Vagina (tissue), 2 donors: Measurements from ENCODE around the gene BRD7. TPM values are rescaled to one million over a fixed set of nuclear protein-coding genes. Genes with fewer than 3 reads are reported as not detected.
A peak's percentile ranks its signal among the peaks of the same experiment; 100 is the strongest.
"Not testable (repeated sequence)": the region's sequence is repeated elsewhere in the genome, so short reads cannot be mapped to it uniquely, and the experiment has no call there.

Source experiments
- DNase-seq, 2 donors: peaks; one replicate each; pipeline ENCODE4 v3.0.0-alpha.2; 2017; ENCODE audit errors: extremely low spot score in 2 of 2
- H3K27ac ChIP-seq: fragments of 200-600 bp; sonication (generic); one replicate; pipeline ENCODE4 v1.5.1; 2019
- H3K27me3 ChIP-seq: fragments of 200-600 bp; sonication (generic); one replicate; pipeline ENCODE4 v1.5.1; 2019
- H3K36me3 ChIP-seq, 2 donors: fragments of 200-600 bp; sonication (generic); one replicate each; pipeline ENCODE4 v1.5.1; 2017 to 2019
- H3K4me1 ChIP-seq: fragments of 200-600 bp; sonication (generic); one replicate; pipeline ENCODE4 v1.5.1; 2019
- H3K4me3 ChIP-seq, 2 donors: fragments of 200-600 bp; sonication (generic); 1 replicate in 1 of 2; 2 replicates in 1 of 2; pipeline ENCODE4 v1.5.1; 2016 to 2019
- H3K9me3 ChIP-seq: fragments of 200-600 bp; sonication (generic); one replicate; pipeline ENCODE4 v1.5.1; 2019
- POLR2A ChIP-seq, 2 donors: fragments of 450-650 bp; IDR thresholded peaks; one replicate each; pipeline ENCODE4 v1.6.1; 2017; ENCODE audit warnings: antibody characterized with exemption in 2 of 2, mild to moderate bottlenecking in 2 of 2, moderate library complexity in 2 of 2
- POLR2AphosphoS5 ChIP-seq, 2 donors: sonication (generic); formaldehyde crosslinking; IDR thresholded peaks; one replicate each; pipeline ENCODE4 v1.9.0; 2017; ENCODE audit warnings: antibody characterized with exemption in 2 of 2, mild to moderate bottlenecking in 2 of 2, low read depth in 1 of 2; ENCODE audit not compliant: insufficient read depth in 1 of 2
- intact Hi-C: fragments of 100-400 bp; cut with DNase I; formaldehyde crosslinking; loops from one replicate; pipeline ENCODE4 v1.15.1; 2023
- total RNA-seq: library from RNA; depleted of rRNA; stranded (reverse); fragments of >200 nt; gene quantifications from one replicate; pipeline ENCODE4 v1.2.3, GENCODE V29; 2016
- TF ChIP-seq, protein P1 (sequence below), 3 experiments: fragments of 450-650 bp in 2 of 3; fragments of 200-600 bp in 1 of 3; sonication (generic) in 1 of 3; IDR thresholded peaks; one replicate each; pipeline ENCODE4 v1.5.1; 2017 to 2019; ENCODE audit warnings: antibody characterized with exemption in 3 of 3, mild to moderate bottlenecking in 2 of 3, moderate library complexity in 2 of 3

Gene BRD7
- total RNA-seq, 1 donor from 2014 or later, result 49.6 TPM

GRCh38 chr16:50359626-50360025, 9.2 kb downstream of the BRD7 start:
- H3K36me3 ChIP-seq, result peaks cover 0 to 17% of the 10 kb centered on the region in 2 donors
- no peak overlapping the region for H3K27ac ChIP-seq
- intact Hi-C loops, result no loop called here
- TF ChIP-seq POLR2A (IDR thresholded peaks at IDR 0.05) (no peak), POLR2AphosphoS5 (IDR thresholded peaks at IDR 0.05; ENCODE audit: insufficient read depth in 1 of 2, low read depth in 1 of 2) (no peak)
- TF ChIP-seq, protein P1, sequence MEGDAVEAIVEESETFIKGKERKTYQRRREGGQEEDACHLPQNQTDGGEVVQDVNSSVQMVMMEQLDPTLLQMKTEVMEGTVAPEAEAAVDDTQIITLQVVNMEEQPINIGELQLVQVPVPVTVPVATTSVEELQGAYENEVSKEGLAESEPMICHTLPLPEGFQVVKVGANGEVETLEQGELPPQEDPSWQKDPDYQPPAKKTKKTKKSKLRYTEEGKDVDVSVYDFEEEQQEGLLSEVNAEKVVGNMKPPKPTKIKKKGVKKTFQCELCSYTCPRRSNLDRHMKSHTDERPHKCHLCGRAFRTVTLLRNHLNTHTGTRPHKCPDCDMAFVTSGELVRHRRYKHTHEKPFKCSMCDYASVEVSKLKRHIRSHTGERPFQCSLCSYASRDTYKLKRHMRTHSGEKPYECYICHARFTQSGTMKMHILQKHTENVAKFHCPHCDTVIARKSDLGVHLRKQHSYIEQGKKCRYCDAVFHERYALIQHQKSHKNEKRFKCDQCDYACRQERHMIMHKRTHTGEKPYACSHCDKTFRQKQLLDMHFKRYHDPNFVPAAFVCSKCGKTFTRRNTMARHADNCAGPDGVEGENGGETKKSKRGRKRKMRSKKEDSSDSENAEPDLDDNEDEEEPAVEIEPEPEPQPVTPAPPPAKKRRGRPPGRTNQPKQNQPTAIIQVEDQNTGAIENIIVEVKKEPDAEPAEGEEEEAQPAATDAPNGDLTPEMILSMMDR (IDR thresholded peaks at IDR 0.05), result no peak
- H3K4me3 ChIP-seq, result no peak overlapping the region
- no peaks in the 10 kb centered on the region for H3K9me3 ChIP-seq
- no peak for DNase-seq
- H3K4me1 ChIP-seq, result peaks cover 34% of the 10 kb centered on the region
- no peaks in the 10 kb centered on the region for H3K27me3 ChIP-seq

- peaks cover 0 to 32% of the 10 kb centered on the region in 2 donors for H3K36me3 ChIP-seq
- no peak overlapping the region for H3K27ac ChIP-seq
- no peaks in the 10 kb centered on the region for H3K27me3 ChIP-seq
- no peaks in the 10 kb centered on the region for H3K9me3 ChIP-seq
- intact Hi-C loops, result no loop called here
- DNase-seq, result no peak
- TF ChIP-seq POLR2A (IDR thresholded peaks at IDR 0.05) (no peak), POLR2AphosphoS5 (IDR thresholded peaks at IDR 0.05; ENCODE audit: insufficient read depth in 1 of 2, low read depth in 1 of 2) (no peak)
- TF ChIP-seq, protein P1 (IDR thresholded peaks at IDR 0.05), result peak in 2 of 3 experiments; percentile 27 to 37
- no peak overlapping the region for H3K4me3 ChIP-seq
- H3K4me1 ChIP-seq, result peaks cover 3% of the 10 kb centered on the region
Observed at GRCh38 chr16:50354629-50355456, 13.9 kb downstream of the BRD7 start.

- no peak overlapping the region for H3K27ac ChIP-seq
- H3K36me3 ChIP-seq, result peaks cover 0 to 36% of the 10 kb centered on the region in 2 donors
- no peak for DNase-seq
- no peak for TF ChIP-seq POLR2AphosphoS5 (IDR thresholded peaks at IDR 0.05; ENCODE audit: insufficient read depth in 1 of 2, low read depth in 1 of 2)
- TF ChIP-seq POLR2A (IDR thresholded peaks at IDR 0.05), result no peak
- TF ChIP-seq, protein P1 (IDR thresholded peaks at IDR 0.05), result no peak
- no peak overlapping the region for H3K4me3 ChIP-seq
- no peaks in the 10 kb centered on the region for H3K9me3 ChIP-seq
- intact Hi-C loops, result no loop called here
- no peaks in the 10 kb centered on the region for H3K27me3 ChIP-seq
- no peaks in the 10 kb centered on the region for H3K4me1 ChIP-seq
Observed at GRCh38 chr16:50354082-50354481, 14.7 kb downstream of the BRD7 start.

DNA sequence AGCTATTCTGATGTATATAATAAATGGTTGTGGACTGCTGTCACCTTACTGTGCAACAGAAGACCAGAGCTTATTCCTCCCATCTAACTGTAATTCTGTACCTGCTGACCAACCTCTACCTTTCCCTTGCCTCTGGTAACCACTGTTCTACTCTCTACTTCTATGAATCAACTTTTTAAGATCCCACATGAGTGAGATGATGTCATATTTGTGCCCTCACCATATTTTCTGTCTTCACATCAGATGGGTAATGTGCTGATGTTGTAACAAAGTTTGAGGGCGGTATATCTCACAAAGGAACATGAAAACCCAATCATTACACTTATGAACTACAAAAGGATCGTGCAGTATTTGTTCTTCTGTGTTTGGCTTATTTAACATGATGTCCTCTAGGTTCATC, 16.8 kb downstream of the BRD7 start:
- DNase-seq, result no peak
- Histone ChIP-seq H3K4me1 (no peaks in the 10 kb centered on the region), H3K36me3 (peaks cover 0 to 38% of the 10 kb centered on the region in 2 donors), H3K27me3 (no peaks in the 10 kb centered on the region), H3K4me3 (no peak overlapping the region), H3K9me3 (no peaks in the 10 kb centered on the region), H3K27ac (no peak overlapping the region)
- TF ChIP-seq, protein P1 (IDR thresholded peaks at IDR 0.05), result no peak
- TF ChIP-seq POLR2A (IDR thresholded peaks at IDR 0.05) (no peak), POLR2AphosphoS5 (IDR thresholded peaks at IDR 0.05; ENCODE audit: insufficient read depth in 1 of 2, low read depth in 1 of 2) (no peak)
- intact Hi-C loops, result no loop called here

GRCh38 chr16:50351116-50351515, 17.7 kb downstream of the BRD7 start:
- intact Hi-C loops, result no loop called here
- peaks cover 0 to 38% of the 10 kb centered on the region in 2 donors for H3K36me3 ChIP-seq
- H3K4me3 ChIP-seq, result no peak overlapping the region
- no peak overlapping the region for H3K27ac ChIP-seq
- TF ChIP-seq POLR2A (IDR thresholded peaks at IDR 0.05) (no peak), POLR2AphosphoS5 (IDR thresholded peaks at IDR 0.05; ENCODE audit: insufficient read depth in 1 of 2, low read depth in 1 of 2) (no peak)
- TF ChIP-seq, protein P1 (IDR thresholded peaks at IDR 0.05), result no peak
- no peaks in the 10 kb centered on the region for H3K4me1 ChIP-seq
- no peaks in the 10 kb centered on the region for H3K9me3 ChIP-seq
- DNase-seq, result no peak
- no peaks in the 10 kb centered on the region for H3K27me3 ChIP-seq

DNA sequence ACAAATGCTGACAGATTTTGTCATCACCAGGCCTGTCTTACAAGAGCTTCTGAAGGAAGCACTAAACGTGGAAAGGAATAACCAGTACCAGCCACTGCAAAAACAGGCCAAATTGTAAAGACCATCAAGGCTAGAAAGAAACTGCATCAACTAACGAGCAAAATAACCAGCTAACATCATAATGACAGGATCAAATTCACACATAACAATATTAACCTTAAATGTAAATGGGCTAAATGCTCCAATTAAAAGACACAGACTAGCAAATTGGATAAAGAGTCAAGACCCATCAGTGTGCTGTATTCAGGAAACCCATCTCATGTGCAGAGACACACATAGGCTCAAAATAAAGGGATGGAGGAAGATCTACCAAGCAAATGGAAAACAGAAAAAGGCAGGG, 23.6 kb downstream of the BRD7 start:
- H3K9me3 ChIP-seq, H3K27me3 ChIP-seq, H3K4me1 ChIP-seq, H3K4me3 ChIP-seq, DNase-seq, H3K27ac ChIP-seq, intact Hi-C loops: not testable (repeated sequence)
- peaks cover 0 to 22% of the 10 kb centered on the region in 2 donors for H3K36me3 ChIP-seq

- Histone ChIP-seq H3K4me1 (peaks cover 12% of the 10 kb centered on the region), H3K36me3 (peaks cover 0 to 27% of the 10 kb centered on the region in 2 donors)
- H3K9me3 ChIP-seq, intact Hi-C loops, H3K4me3 ChIP-seq, H3K27ac ChIP-seq, DNase-seq, H3K27me3 ChIP-seq: not testable (repeated sequence)
Observed at GRCh38 chr16:50343566-50343965, 25.2 kb downstream of the BRD7 start.
